Measurements from ENCODE around the gene SYNDIG1L. TPM values are rescaled to one million over a fixed set of nuclear protein-coding genes. Genes with fewer than 3 reads are reported as not detected.

Gene SYNDIG1L
- total RNA-seq, 1 donor from 2014 or later = 1.6 TPM

GRCh38 chr14:74358176-74358829 is 67.7 kb downstream of the SYNDIG1L start:
- intact Hi-C loops (cut with DNase I) = no loop called here
- H3K36me3 ChIP-seq = no peaks in the 10 kb centered on the region
- no peaks in the 10 kb centered on the region for H3K9me3 ChIP-seq
- DNase-seq (no peak), ATAC-seq (no peak)
- no peaks in the 10 kb centered on the region for H3K4me1 ChIP-seq
- H3K27ac ChIP-seq = no peak overlapping the region
- TF ChIP-seq, protein P1, sequence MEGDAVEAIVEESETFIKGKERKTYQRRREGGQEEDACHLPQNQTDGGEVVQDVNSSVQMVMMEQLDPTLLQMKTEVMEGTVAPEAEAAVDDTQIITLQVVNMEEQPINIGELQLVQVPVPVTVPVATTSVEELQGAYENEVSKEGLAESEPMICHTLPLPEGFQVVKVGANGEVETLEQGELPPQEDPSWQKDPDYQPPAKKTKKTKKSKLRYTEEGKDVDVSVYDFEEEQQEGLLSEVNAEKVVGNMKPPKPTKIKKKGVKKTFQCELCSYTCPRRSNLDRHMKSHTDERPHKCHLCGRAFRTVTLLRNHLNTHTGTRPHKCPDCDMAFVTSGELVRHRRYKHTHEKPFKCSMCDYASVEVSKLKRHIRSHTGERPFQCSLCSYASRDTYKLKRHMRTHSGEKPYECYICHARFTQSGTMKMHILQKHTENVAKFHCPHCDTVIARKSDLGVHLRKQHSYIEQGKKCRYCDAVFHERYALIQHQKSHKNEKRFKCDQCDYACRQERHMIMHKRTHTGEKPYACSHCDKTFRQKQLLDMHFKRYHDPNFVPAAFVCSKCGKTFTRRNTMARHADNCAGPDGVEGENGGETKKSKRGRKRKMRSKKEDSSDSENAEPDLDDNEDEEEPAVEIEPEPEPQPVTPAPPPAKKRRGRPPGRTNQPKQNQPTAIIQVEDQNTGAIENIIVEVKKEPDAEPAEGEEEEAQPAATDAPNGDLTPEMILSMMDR (IDR thresholded peaks at IDR 0.05) = no peak
- H3K27me3 ChIP-seq (ENCODE audit: low read depth) = no peaks in the 10 kb centered on the region
- H3K4me3 ChIP-seq = no peak overlapping the region

DNA sequence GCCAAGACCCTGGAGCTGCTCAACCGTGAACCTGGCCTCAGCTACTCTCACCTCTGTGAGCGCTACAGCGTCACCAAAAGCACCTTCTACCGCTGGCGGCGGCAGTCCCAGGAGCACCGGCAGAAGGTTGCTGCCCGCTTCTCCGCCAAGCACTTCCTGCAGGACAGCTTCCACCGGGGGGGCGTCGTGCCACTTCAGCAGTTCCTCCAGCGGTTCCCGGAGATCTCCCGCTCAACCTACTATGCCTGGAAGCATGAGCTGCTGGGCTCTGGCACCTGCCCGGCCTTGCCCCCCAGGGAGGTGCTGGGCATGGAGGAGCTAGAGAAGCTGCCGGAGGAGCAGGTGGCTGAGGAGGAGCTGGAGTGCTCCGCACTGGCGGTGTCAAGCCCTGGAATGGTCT is 68.4 kb downstream of the SYNDIG1L start:
- H3K27me3 ChIP-seq (ENCODE audit: low read depth) = no peaks in the 10 kb centered on the region
- no peaks in the 10 kb centered on the region for H3K4me1 ChIP-seq
- TF ChIP-seq, protein P1 (IDR thresholded peaks at IDR 0.05) = no peak
- intact Hi-C loops (cut with DNase I) = no loop called here
- no peak for ATAC-seq
- no peak for DNase-seq
- H3K4me3 ChIP-seq = no peak overlapping the region
- H3K27ac ChIP-seq = no peak overlapping the region
- H3K9me3 ChIP-seq = no peaks in the 10 kb centered on the region
- H3K36me3 ChIP-seq = no peaks in the 10 kb centered on the region

GRCh38 chr14:74356892-74357575 is 69.0 kb downstream of the SYNDIG1L start:
- intact Hi-C loops (cut with DNase I) = no loop called here
- Histone ChIP-seq H3K27me3 (ENCODE audit: low read depth) (no peaks in the 10 kb centered on the region), H3K9me3 (no peaks in the 10 kb centered on the region), H3K36me3 (no peaks in the 10 kb centered on the region), H3K4me3 (no peak overlapping the region), H3K27ac (no peak overlapping the region), H3K4me1 (no peaks in the 10 kb centered on the region)
- TF ChIP-seq, protein P1 (IDR thresholded peaks at IDR 0.05) = no peak
- ATAC-seq (no peak), DNase-seq (no peak)

Other genes starting within 250 kb of the SYNDIG1L start
- gene VSX2, start 186.8 kb downstream of the SYNDIG1L start, total RNA-seq = not detected
- gene ABCD4, start 123.3 kb downstream of the SYNDIG1L start, total RNA-seq = 53.3 TPM
- not detected for gene VRTN, start 77.7 kb downstream of the SYNDIG1L start, total RNA-seq
- gene NPC2, start 67.1 kb upstream of the SYNDIG1L start, total RNA-seq = 670 TPM
- gene ISCA2, start 67.6 kb upstream of the SYNDIG1L start, total RNA-seq = 23.4 TPM
- 39.5 TPM for gene LTBP2, start 186.0 kb upstream of the SYNDIG1L start, total RNA-seq

Data from lower lobe of right lung (tissue), 2 donors.